HG03135 (cell line): ENCODE results near the gene ANKFY1.

ENCODE experiments used
- ATAC-seq: cut with Tn5 transposase; IDR thresholded peaks from one replicate; pipeline ENCODE4 v1.9.1; 2021; ENCODE audit warnings: mild to moderate bottlenecking, moderate library complexity; ENCODE audit not compliant: unreplicated experiment

ANKFY1 gene, protein sequence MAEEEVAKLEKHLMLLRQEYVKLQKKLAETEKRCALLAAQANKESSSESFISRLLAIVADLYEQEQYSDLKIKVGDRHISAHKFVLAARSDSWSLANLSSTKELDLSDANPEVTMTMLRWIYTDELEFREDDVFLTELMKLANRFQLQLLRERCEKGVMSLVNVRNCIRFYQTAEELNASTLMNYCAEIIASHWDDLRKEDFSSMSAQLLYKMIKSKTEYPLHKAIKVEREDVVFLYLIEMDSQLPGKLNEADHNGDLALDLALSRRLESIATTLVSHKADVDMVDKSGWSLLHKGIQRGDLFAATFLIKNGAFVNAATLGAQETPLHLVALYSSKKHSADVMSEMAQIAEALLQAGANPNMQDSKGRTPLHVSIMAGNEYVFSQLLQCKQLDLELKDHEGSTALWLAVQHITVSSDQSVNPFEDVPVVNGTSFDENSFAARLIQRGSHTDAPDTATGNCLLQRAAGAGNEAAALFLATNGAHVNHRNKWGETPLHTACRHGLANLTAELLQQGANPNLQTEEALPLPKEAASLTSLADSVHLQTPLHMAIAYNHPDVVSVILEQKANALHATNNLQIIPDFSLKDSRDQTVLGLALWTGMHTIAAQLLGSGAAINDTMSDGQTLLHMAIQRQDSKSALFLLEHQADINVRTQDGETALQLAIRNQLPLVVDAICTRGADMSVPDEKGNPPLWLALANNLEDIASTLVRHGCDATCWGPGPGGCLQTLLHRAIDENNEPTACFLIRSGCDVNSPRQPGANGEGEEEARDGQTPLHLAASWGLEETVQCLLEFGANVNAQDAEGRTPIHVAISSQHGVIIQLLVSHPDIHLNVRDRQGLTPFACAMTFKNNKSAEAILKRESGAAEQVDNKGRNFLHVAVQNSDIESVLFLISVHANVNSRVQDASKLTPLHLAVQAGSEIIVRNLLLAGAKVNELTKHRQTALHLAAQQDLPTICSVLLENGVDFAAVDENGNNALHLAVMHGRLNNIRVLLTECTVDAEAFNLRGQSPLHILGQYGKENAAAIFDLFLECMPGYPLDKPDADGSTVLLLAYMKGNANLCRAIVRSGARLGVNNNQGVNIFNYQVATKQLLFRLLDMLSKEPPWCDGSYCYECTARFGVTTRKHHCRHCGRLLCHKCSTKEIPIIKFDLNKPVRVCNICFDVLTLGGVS

GRCh38 chr17:4263282-4264215 lies at the start of gene ANKFY1:
TSS of gene ANKFY1 (minus strand) at chr17:4263979. CDS start at chr17:4263941, 38 bp downstream.
- ATAC-seq: peak; percentile 88

DNA sequence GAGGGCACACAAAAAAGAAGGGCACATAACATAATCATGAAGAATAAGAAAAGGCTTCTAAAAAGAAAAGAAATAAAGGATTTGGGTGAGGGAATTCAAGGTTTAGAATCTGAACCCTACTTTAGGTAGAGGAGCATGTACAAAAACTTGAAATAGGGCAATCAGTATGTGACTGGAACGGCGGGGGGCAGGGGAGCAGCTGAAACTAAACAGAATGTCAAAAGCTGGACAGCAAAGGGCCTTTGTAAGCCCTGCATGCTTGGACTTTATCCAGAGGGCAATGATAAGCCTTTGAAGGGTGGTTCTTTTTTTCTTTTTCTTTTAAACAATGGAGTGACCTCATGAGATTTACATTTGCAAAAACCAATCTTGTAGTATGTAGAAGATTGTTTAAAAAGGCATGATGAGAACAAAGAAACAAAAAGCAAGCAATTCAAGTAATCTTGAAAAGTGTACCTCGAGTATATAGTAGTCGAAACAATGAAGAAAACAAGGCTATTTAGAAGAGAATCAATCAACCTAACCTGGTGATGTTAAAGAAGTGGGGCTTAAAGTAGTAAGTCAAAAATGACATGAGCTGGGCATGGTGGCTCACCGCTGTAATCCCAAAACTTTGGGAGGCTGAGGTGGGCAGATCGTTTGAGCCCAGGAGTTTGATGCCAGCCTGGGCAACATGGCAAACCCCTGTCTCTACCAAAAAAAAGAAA lies 46.7 kb upstream of the ANKFY1 start:
- ATAC-seq: no peak

- no peak for ATAC-seq
These were observed 46.1 kb upstream of the ANKFY1 start for GRCh38 chr17:4309897-4310296.

- ATAC-seq: no peak
These were observed 43.6 kb upstream of the ANKFY1 start for GRCh38 chr17:4307179-4307930.

DNA sequence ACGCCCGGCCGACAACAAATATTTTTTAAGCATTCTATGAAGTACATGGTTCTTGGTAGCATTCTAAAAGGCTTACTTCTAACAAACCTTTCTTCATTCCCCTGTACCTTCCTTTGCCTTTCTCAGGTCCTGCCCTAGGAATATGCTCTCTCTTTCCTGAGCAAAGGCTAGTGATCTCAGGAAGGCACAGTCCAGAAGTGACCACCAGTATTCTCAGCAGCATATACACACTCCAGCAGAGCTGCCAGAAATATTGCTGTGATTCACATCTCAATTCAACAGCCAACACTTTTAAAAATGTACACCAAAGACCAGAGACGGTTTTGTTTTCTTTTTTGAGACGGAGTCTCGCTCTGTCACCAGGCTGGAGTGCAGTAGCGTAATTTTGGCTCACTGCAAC lies 41.4 kb upstream of the ANKFY1 start:
- no peak for ATAC-seq

DNA sequence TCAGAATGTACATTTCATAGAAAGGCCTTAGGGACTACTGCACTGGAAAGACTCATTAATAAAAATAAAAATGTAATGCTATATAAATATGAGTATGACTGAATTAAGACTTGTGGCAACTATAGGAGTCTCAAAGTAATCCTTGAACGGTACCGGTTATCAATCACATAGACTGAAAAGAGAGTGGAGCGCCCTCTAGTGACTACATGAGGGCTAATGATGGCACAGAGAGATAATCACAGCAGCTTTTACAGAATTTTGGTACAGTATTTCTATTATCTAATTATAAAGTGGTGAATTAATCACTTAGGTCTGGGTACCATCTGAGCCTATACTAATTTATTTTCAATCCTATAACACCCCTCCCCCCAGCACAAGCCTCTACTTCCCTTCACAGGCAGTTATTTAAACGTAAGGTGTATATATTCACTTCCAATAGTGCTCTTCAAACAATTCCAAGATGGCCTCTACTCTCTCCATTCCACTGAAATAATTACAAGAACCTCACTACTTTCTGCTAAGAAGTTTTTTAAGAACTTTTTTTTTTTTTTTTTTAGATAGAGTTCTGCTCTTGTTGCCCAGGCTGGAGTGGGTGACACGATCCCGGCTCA lies 40.7 kb upstream of the ANKFY1 start:
- ATAC-seq: no peak

DNA sequence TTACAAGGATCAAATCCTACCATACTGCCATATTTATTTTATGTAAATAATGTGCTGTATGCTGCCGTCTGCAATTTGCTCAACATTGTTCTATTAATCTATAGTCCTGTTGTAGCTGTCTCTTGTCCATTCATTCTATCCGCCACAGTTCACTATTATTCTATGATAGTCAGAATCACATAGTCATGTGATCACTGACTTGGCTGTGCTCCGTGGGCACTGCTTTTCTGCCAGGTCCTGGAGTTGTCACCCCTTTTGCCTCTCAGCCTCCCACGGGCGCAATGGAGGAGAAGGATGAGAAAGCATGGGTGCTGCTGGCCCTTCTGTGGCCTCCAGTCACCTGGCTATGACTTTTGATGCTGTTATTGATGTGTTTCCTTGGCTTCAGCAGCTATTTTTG lies 37.3 kb upstream of the ANKFY1 start:
- ATAC-seq: no peak

- no peak for ATAC-seq
These were observed 33.6 kb upstream of the ANKFY1 start for GRCh38 chr17:4297351-4297750.

DNA sequence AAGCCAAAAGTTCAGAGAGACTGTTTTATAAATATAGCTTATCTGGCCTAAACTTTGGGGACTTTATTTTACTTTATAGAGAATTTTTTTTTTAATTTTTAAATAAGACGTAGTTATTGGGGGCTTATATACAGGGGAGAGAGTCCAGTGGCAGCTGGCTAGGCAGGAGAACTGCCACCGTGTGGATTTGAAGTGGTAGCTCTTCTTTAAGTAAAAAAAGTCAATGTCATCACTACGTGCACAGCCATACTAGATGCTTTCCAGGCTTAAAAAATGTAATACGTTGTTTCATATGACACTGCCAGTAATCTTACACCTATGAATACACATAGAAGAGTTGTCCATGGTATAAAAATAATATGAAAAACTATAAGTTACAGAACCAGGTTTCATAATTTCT lies 31.9 kb upstream of the ANKFY1 start:
- no peak for ATAC-seq

- ATAC-seq: no peak
These were observed 29.8 kb upstream of the ANKFY1 start for GRCh38 chr17:4293572-4293971.

GRCh38 chr17:4287710-4288109 lies 23.9 kb upstream of the ANKFY1 start:
- ATAC-seq: no peak

- ATAC-seq: no peak
These were observed 12.7 kb upstream of the ANKFY1 start for GRCh38 chr17:4276514-4276913.

- no peak for ATAC-seq
These were observed 9.2 kb upstream of the ANKFY1 start for GRCh38 chr17:4272972-4273368.

GRCh38 chr17:4272213-4272971 lies 8.6 kb upstream of the ANKFY1 start:
- no peak for ATAC-seq

GRCh38 chr17:4270736-4271135 lies 7.0 kb upstream of the ANKFY1 start:
- ATAC-seq: no peak

DNA sequence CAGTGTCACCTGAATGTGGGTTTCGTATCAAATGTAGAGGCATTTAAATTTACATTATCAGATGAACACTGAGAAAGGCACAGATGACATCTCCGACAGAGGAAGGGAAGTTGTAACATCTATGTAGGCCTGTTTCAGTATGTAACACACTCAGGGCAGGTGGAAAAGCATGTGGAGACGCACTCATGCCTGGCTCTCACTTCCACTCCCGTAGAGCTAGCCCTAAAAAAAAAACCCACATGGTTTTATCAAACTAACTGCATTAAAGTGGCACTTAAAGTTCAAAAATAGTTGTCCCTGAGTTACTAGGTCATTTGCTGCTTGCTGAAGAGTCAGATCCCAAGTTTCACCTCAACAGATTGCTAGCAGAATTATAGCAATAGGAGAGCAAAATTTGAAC lies 6.1 kb upstream of the ANKFY1 start:
- ATAC-seq: no peak

GRCh38 chr17:4267402-4267801 lies 3.6 kb upstream of the ANKFY1 start:
- ATAC-seq: no peak

DNA sequence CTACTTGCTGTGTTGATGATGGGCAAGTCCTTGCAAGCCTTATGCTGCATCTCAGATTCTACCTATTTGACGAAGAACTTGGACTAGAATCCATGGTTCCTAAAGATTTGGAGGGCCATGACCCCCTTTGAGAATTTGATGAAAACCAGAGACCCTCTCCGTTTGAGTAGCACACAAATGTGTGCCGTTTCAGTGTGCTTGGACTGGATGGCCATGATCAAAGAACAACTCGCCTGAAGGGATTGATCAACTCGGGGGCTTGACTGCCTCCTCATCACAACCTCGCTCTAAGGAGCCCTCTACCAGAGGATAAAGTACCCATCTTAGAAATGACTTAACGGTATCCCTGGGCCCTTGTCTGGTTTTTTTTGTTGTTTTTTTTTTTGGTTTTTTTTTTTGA lies 2.8 kb upstream of the ANKFY1 start:
- no peak for ATAC-seq
